PC-3 (cell line): ENCODE results near the gene TRAPPC2L. TPM values are rescaled to one million over a fixed set of nuclear protein-coding genes. Genes with fewer than 3 reads are reported as not detected.

Experiments
- ATAC-seq: fragments of 200-7000 bp; cut with Tn5 transposase; 2 replicates; pipeline ENCODE4 v1.9.1; 2020; ENCODE audit warnings: mild to moderate bottlenecking, moderate library complexity
- BruUV-seq: library from RNA; stranded (reverse); fragments of 400-500 nt; replicated peaks from 2 replicates; lab custom pipeline; 2021; lab: Mats Ljungman, UMichigan
- CTCF ChIA-PET: fragments of 300-600 bp; sonication (Branson Sonifier 250); formaldehyde crosslinking; loops from one replicate; lab custom pipeline; 2022; ENCODE audit warnings: antibody characterized with exemption; lab: Charles Lee
- POLR2A ChIA-PET: fragments of 300-600 bp; sonication (Branson Sonifier 250); formaldehyde crosslinking; loops from one replicate; lab custom pipeline; 2022; ENCODE audit warnings: antibody characterized with exemption; ENCODE audit not compliant: unreplicated experiment; lab: Charles Lee
- DNase-seq: peaks from one replicate; pipeline ENCODE4 v3.0.0-alpha.2; 2015
- H2AFZ ChIP-seq: fragments of 300-600 bp; sonication (generic); 2 replicates; pipeline ENCODE4 v1.6.0; 2016; ENCODE audit warnings: antibody characterized with exemption, low read length
- H3F3A ChIP-seq: fragments of 300-600 bp; sonication (generic); one replicate; pipeline ENCODE4 v1.6.0; 2017; ENCODE audit warnings: antibody characterized with exemption, low read length, control low read depth, mild to moderate bottlenecking; ENCODE audit not compliant: unreplicated experiment
- H3K27ac ChIP-seq: fragments of 300-600 bp; sonication (generic); 2 replicates; pipeline ENCODE4 v1.5.1; 2016; ENCODE audit warnings: mild to moderate bottlenecking, low read length
- H3K27me3 ChIP-seq: fragments of 300-600 bp; sonication (generic); 2 replicates; pipeline ENCODE4 v1.6.1; 2016; ENCODE audit warnings: low read length, mixed read lengths
- H3K36me3 ChIP-seq: fragments of 300-600 bp; sonication (generic); 2 replicates; pipeline ENCODE4 v1.6.1; 2016; ENCODE audit warnings: low read depth, mixed run types, low read length, mixed read lengths
- H3K4me1 ChIP-seq: fragments of 300-600 bp; sonication (generic); 2 replicates; pipeline ENCODE4 v1.5.1; 2016; ENCODE audit warnings: low read length; ENCODE audit not compliant: insufficient read depth
- H3K4me2 ChIP-seq: fragments of 300-600 bp; sonication (generic); 2 replicates; pipeline ENCODE4 v1.6.0; 2016; ENCODE audit warnings: low read length
- H3K4me3 ChIP-seq: fragments of 300-600 bp; sonication (generic); 2 replicates; pipeline ENCODE4 v1.5.1; 2016; ENCODE audit warnings: mild to moderate bottlenecking, low read length, mixed read lengths
- H3K79me2 ChIP-seq: fragments of 300-600 bp; sonication (generic); 2 replicates; pipeline ENCODE4 v1.6.1; 2017; ENCODE audit warnings: low read length, mixed read lengths
- H3K9ac ChIP-seq: fragments of 300-600 bp; sonication (generic); 2 replicates; pipeline ENCODE4 v1.6.0; 2016; ENCODE audit warnings: mild to moderate bottlenecking, low read length
- H3K9me2 ChIP-seq: fragments of 300-600 bp; sonication (generic); replicated peaks from 2 replicates; pipeline ENCODE4 v1.6.1; 2016; ENCODE audit warnings: mixed run types, low read length, mixed read lengths
- H3K9me3 ChIP-seq: fragments of 300-600 bp; sonication (generic); 2 replicates; pipeline ENCODE4 v1.6.1; 2016; ENCODE audit warnings: low read length, mixed read lengths
- H4K20me1 ChIP-seq: fragments of 300-600 bp; sonication (generic); 2 replicates; pipeline ENCODE4 v1.6.1; 2016; ENCODE audit warnings: low read length, mixed read lengths
- CTCF ChIP-seq: fragments of 300-600 bp; sonication (generic); conservative IDR thresholded peaks from 2 replicates; pipeline ENCODE4 v1.5.1; 2017; ENCODE audit warnings: antibody characterized with exemption, low read depth, mild to moderate bottlenecking, low read length
- EZH2 ChIP-seq: fragments of 300-600 bp; sonication (generic); IDR thresholded peaks from one replicate; pipeline ENCODE4 v1.6.1; 2017; ENCODE audit warnings: antibody characterized with exemption, mild to moderate bottlenecking, low read length; ENCODE audit not compliant: unreplicated experiment
- EZH2phosphoT487 ChIP-seq: fragments of 300-600 bp; sonication (generic); IDR thresholded peaks from 2 replicates; pipeline ENCODE4 v1.6.1; 2018; ENCODE audit warnings: mild to moderate bottlenecking, antibody characterized with exemption, low read length, borderline replicate concordance
- intact Hi-C: fragments of 100-400 bp; cut with micrococcal nuclease; formaldehyde crosslinking; loops from 2 replicates; pipeline ENCODE4 v1.9.0; 2023
- total RNA-seq: library from RNA; depleted of rRNA; stranded (reverse); fragments of >200 nt; gene quantifications from 2 replicates; pipeline ENCODE4 v1.2.3, GENCODE V29; 2014

TRAPPC2L gene
- total RNA-seq, 1 experiment from 2014 or later: 77.5 TPM

- no peak overlapping the region for H3K9ac ChIP-seq
- no peaks in the 10 kb centered on the region for H3K9me3 ChIP-seq
- TF ChIP-seq EZH2phosphoT487 (no peak), CTCF (no peak), EZH2 (no peak)
- H3K36me3 ChIP-seq: no peaks in the 10 kb centered on the region
- ATAC-seq (no peak), DNase-seq (no peak)
- no peaks in the 10 kb centered on the region for H4K20me1 ChIP-seq
- H3K79me2 ChIP-seq: no peaks in the 10 kb centered on the region
- peaks cover 6% of the 10 kb centered on the region; the same call in 1 of the 2 replicates for H3K4me1 ChIP-seq
- no peak overlapping the region for H3K4me3 ChIP-seq
- H3K9me2 ChIP-seq: no peaks in the 10 kb centered on the region
- intact Hi-C loops: no loop called here
- H2AFZ ChIP-seq: no peak overlapping the region
- CTCF ChIA-PET: no interaction called here
- H3K27ac ChIP-seq: no peak overlapping the region
- POLR2A ChIA-PET: no interaction called here
- no TSS peak for BruUV-seq
- H3K4me2 ChIP-seq: no peak overlapping the region
- no peaks in the 10 kb centered on the region for H3K27me3 ChIP-seq
- no peaks in the 10 kb centered on the region for H3F3A ChIP-seq
These were observed 22.2 kb downstream of the TRAPPC2L start for GRCh38 chr16:88878967-88879787.

- Histone ChIP-seq H3K27ac (no peak overlapping the region), H3K36me3 (no peaks in the 10 kb centered on the region), H3K9me3 (no peaks in the 10 kb centered on the region), H3K4me3 (no peak overlapping the region), H3K27me3 (no peaks in the 10 kb centered on the region), H3K79me2 (no peaks in the 10 kb centered on the region), H3K9me2 (no peaks in the 10 kb centered on the region), H3K4me1 (peaks cover 6% of the 10 kb centered on the region; the same call in 1 of the 2 replicates), H3K4me2 (no peak overlapping the region), H4K20me1 (no peaks in the 10 kb centered on the region), H3F3A (no peaks in the 10 kb centered on the region), H3K9ac (no peak overlapping the region), H2AFZ (no peak overlapping the region)
- ATAC-seq: no peak
- no TSS peak for BruUV-seq
- intact Hi-C loops: no loop called here
- no peak for TF ChIP-seq CTCF
- TF ChIP-seq EZH2: no peak
- no peak for TF ChIP-seq EZH2phosphoT487
- ChIA-PET POLR2A (no interaction called here), CTCF (no interaction called here)
- DNase-seq: no peak
These were observed 22.8 kb downstream of the TRAPPC2L start for GRCh38 chr16:88879788-88880055.

- no peak overlapping the region for H3K4me3 ChIP-seq
- intact Hi-C loops: no loop called here
- H3K4me2 ChIP-seq: no peak overlapping the region
- no peaks in the 10 kb centered on the region for H3F3A ChIP-seq
- no peak overlapping the region for H3K27ac ChIP-seq
- ATAC-seq (no peak), DNase-seq (no peak)
- H4K20me1 ChIP-seq: no peaks in the 10 kb centered on the region
- H3K4me1 ChIP-seq: peaks cover 6% of the 10 kb centered on the region; the same call in 1 of the 2 replicates
- CTCF ChIA-PET: no interaction called here
- H3K9me2 ChIP-seq: no peaks in the 10 kb centered on the region
- H2AFZ ChIP-seq: no peak overlapping the region
- no TSS peak for BruUV-seq
- H3K79me2 ChIP-seq: no peaks in the 10 kb centered on the region
- TF ChIP-seq EZH2phosphoT487: no peak
- TF ChIP-seq CTCF: no peak
- TF ChIP-seq EZH2: no peak
- no peaks in the 10 kb centered on the region for H3K27me3 ChIP-seq
- POLR2A ChIA-PET: no interaction called here
- no peaks in the 10 kb centered on the region for H3K9me3 ChIP-seq
- H3K36me3 ChIP-seq: no peaks in the 10 kb centered on the region
- H3K9ac ChIP-seq: no peak overlapping the region
These were observed 23.5 kb downstream of the TRAPPC2L start for GRCh38 chr16:88880226-88881006.
